A673 (cell line): ENCODE results near the gene UBA52. TPM values are rescaled to one million over a fixed set of nuclear protein-coding genes. Genes with fewer than 3 reads are reported as not detected.

Experiments
- BruUV-seq: library from RNA; stranded (reverse); fragments of 400-500 nt; replicated peaks from 2 replicates; lab custom pipeline; 2021; lab: Mats Ljungman, UMichigan
- CTCF ChIA-PET: fragments of 300-600 bp; sonication (Branson Sonifier 250); formaldehyde crosslinking; loops from one replicate; lab custom pipeline; 2022; ENCODE audit warnings: antibody characterized with exemption; lab: Charles Lee
- POLR2A ChIA-PET: fragments of 300-600 bp; sonication (Branson Sonifier 250); formaldehyde crosslinking; loops from one replicate; lab custom pipeline; 2022; ENCODE audit warnings: antibody characterized with exemption; ENCODE audit not compliant: low non-redundant PET; lab: Charles Lee
- DNase-seq: peaks from one replicate; pipeline ENCODE4 v3.0.0-alpha.2; 2015; ENCODE audit warnings: low spot score
- H3K27ac ChIP-seq: fragments of 200-600 bp; sonication (generic); 2 replicates; pipeline ENCODE4 v1.5.1; 2016; ENCODE audit warnings: mixed run types, low read depth, mild to moderate bottlenecking, mixed read lengths, antibody characterized with exemption, low read length; ENCODE audit not compliant: poor library complexity, severe bottlenecking
- H3K27me3 ChIP-seq: fragments of 200-600 bp; sonication (generic); replicated peaks from 2 replicates; pipeline ENCODE4 v1.6.1; 2017; ENCODE audit warnings: mixed run types, low read depth, mild to moderate bottlenecking, mixed read lengths, antibody characterized with exemption, low read length; ENCODE audit not compliant: insufficient read depth, poor library complexity
- H3K36me3 ChIP-seq: fragments of 200-600 bp; sonication (generic); 2 replicates; pipeline ENCODE4 v1.6.1; 2016; ENCODE audit warnings: mixed run types, mild to moderate bottlenecking, mixed read lengths, antibody characterized with exemption, low read length; ENCODE audit not compliant: insufficient read depth, poor library complexity, severe bottlenecking
- H3K4me1 ChIP-seq: fragments of 200-600 bp; sonication (generic); 2 replicates; pipeline ENCODE4 v1.6.1; 2017; ENCODE audit warnings: mixed run types, mild to moderate bottlenecking, mixed read lengths, antibody characterized with exemption, low read length; ENCODE audit not compliant: insufficient read depth, poor library complexity, severe bottlenecking
- H3K4me3 ChIP-seq: fragments of 200-600 bp; sonication (generic); 2 replicates; pipeline ENCODE4 v1.5.1; 2016; ENCODE audit warnings: low read depth, mixed run types, mild to moderate bottlenecking, mixed read lengths, low read length; ENCODE audit not compliant: poor library complexity, severe bottlenecking
- H3K9me3 ChIP-seq: fragments of 200-600 bp; sonication (generic); 2 replicates; pipeline ENCODE4 v1.6.1; 2016; ENCODE audit warnings: mixed run types, low read depth, mild to moderate bottlenecking, mixed read lengths, antibody characterized with exemption, low read length; ENCODE audit not compliant: poor library complexity, severe bottlenecking
- EZH2 ChIP-seq: fragments of 200-600 bp; sonication (generic); IDR thresholded peaks from 2 replicates; pipeline ENCODE4 v1.6.1; 2017; ENCODE audit warnings: borderline replicate concordance, low read depth, mild to moderate bottlenecking, mixed read lengths, antibody characterized with exemption, low read length; ENCODE audit not compliant: poor library complexity, severe bottlenecking
- intact Hi-C: fragments of 100-400 bp; cut with micrococcal nuclease; formaldehyde crosslinking; loops from one replicate; pipeline ENCODE4 v1.10.0; 2022; ENCODE audit not compliant: unreplicated experiment
- total RNA-seq: library from RNA; stranded (reverse); gene quantifications from 2 replicates; pipeline ENCODE4 v1.2.3, GENCODE V29; 2021
- TF ChIP-seq, protein P1 (sequence below): fragments of 300-800, 200-600 bp; sonication (generic); conservative IDR thresholded peaks from 2 replicates; pipeline ENCODE4 v1.5.1; 2017; ENCODE audit warnings: low read depth, mild to moderate bottlenecking, antibody characterized with exemption, low read length, moderate library complexity, mixed read lengths

UBA52 gene
- total RNA-seq, 1 experiment from 2014 or later: 1,348 TPM

DNA sequence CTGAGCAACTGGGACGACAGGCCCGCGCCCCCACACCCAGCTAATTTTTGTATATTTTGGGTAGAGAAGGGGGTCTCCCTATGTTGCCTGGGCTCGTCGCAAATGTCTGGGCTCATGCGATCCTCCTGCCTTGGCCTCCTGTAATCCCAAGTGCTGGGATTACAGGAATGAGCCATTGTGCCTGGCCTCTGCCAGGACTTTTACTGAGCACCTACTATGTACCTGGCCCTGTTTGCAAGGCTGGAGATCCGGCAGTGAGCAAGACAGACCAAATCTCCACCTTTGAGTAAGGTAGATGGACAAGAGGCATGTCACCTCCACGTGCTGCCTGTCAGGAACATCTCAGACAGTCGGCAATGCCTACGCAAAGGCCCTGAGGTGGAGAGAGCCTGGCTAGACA lies 35.2 kb upstream of the UBA52 start:
- Histone ChIP-seq H3K36me3 (peaks cover 66% of the 10 kb centered on the region), H3K9me3 (no peaks in the 10 kb centered on the region)

DNA sequence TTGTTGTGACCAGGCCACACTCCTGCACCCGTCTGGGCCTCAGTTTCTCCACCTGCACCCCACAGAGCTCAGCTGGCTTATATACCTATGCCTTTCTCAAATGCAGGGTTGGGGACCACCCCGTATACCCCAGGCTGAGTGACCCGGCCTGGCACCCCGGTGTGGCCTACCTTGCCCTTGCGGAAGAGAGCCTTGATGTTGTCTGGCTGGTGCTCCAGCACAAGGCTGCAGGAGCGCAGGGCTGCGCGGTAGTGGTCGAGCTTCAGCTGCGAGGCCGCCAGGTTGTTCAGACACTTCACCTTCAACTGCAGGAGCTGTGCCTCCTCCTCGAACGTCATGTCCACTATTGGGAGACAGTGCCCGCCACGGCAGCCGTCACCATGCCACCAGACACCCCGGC lies 34.2 kb upstream of the UBA52 start:
- H3K27ac ChIP-seq: no peak overlapping the region
- DNase-seq: no peak
- H3K4me1 ChIP-seq: peaks cover 4% of the 10 kb centered on the region
- BruUV-seq: no TSS peak
- H3K36me3 ChIP-seq: peaks cover 64% of the 10 kb centered on the region
- H3K4me3 ChIP-seq: no peak overlapping the region
- ChIA-PET CTCF (no interaction called here), POLR2A (no interaction called here)
- H3K9me3 ChIP-seq: no peaks in the 10 kb centered on the region
- intact Hi-C loops: no loop called here
- TF ChIP-seq, protein P1, sequence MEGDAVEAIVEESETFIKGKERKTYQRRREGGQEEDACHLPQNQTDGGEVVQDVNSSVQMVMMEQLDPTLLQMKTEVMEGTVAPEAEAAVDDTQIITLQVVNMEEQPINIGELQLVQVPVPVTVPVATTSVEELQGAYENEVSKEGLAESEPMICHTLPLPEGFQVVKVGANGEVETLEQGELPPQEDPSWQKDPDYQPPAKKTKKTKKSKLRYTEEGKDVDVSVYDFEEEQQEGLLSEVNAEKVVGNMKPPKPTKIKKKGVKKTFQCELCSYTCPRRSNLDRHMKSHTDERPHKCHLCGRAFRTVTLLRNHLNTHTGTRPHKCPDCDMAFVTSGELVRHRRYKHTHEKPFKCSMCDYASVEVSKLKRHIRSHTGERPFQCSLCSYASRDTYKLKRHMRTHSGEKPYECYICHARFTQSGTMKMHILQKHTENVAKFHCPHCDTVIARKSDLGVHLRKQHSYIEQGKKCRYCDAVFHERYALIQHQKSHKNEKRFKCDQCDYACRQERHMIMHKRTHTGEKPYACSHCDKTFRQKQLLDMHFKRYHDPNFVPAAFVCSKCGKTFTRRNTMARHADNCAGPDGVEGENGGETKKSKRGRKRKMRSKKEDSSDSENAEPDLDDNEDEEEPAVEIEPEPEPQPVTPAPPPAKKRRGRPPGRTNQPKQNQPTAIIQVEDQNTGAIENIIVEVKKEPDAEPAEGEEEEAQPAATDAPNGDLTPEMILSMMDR: no peak
- no peak for TF ChIP-seq EZH2
- H3K27me3 ChIP-seq: no peaks in the 10 kb centered on the region

More for the DNA sequence above, 35.2 kb upstream of the UBA52 start:
- intact Hi-C loops: no loop called here
- no TSS peak for BruUV-seq
- no peak overlapping the region for H3K4me3 ChIP-seq
- CTCF ChIA-PET: no interaction called here
- TF ChIP-seq, protein P1: no peak
- TF ChIP-seq EZH2: no peak
- H3K27me3 ChIP-seq: no peaks in the 10 kb centered on the region
- no peak for DNase-seq
- H3K27ac ChIP-seq: no peak overlapping the region
- POLR2A ChIA-PET: no interaction called here
- H3K4me1 ChIP-seq: no peaks in the 10 kb centered on the region

DNA sequence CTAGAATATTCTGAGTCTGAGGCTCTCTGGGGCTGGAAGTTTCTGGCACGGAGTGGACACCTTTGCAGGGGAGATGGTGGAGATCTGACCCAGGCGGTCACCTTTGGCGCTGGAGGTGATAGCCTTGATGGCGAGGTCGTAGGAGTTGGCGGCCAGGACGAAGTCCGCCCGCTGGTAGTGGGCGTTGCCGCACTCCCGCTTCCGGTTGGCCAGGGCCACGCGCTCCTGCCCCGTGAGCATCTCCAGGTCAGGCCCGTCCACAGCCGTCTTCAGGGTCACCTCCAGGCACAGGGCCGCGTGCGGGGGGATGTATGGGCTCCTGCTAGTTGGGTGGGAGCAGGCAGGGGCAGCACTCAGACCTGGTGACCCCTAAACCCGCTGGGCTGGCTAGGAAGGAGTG lies 33.5 kb upstream of the UBA52 start:
- Histone ChIP-seq H3K4me1 (peaks cover 5% of the 10 kb centered on the region), H3K36me3 (peaks cover 57% of the 10 kb centered on the region), H3K27ac (no peak overlapping the region), H3K27me3 (no peaks in the 10 kb centered on the region), H3K9me3 (no peaks in the 10 kb centered on the region), H3K4me3 (no peak overlapping the region)
- no peak for TF ChIP-seq EZH2
- TF ChIP-seq, protein P1: no peak
- BruUV-seq: no TSS peak
- DNase-seq: no peak
- POLR2A ChIA-PET: interaction anchor here (0.7 kb wide), 1 partner anchor 137 kb away, joined by 23 read pairs; no protein-coding TSS in a partner anchor
- CTCF ChIA-PET: no interaction called here
- intact Hi-C loops: no loop called here
